ENCODE data around the gene GOLGA8B. TPM values are rescaled to one million over a fixed set of nuclear protein-coding genes. Genes with fewer than 3 reads are reported as not detected.

The GOLGA8B gene
- total RNA-seq, 1 experiment from 2014 or later: 42.1 TPM

GRCh38 chr15:34584996-34585395 is 1.5 kb upstream of the GOLGA8B start:
- Mint-ChIP-seq H3K27ac (no peak overlapping the region), H3K4me1 (peaks cover 27 to 30% of the 10 kb centered on the region in 2 experiments), H3K4me3 (0 out of 5 replicates have a peak overlapping the region, but pooled peaks of 1 of the 2 experiments have one; percentile 33), H3K36me3 (ENCODE audit: insufficient read depth in 1 of 3, low read depth in 3 of 3) (peaks cover 0 to 2% (median 0%) of the 10 kb centered on the region in 3 experiments; a peak in 1 of 7 replicates), H3K27me3 (ENCODE audit: low read depth) (peaks cover 25% of the 10 kb centered on the region), H3K9me3 (no peaks in the 10 kb centered on the region)
- H3T11ph ChIP-seq (ENCODE audit: low read length): no peak overlapping the region
- H3K27me3 ChIP-seq (ENCODE audit: insufficient read depth, low read length): peaks cover 2% of the 10 kb centered on the region; the same call in 1 of the 2 replicates
- H3K27ac ChIP-seq (ENCODE audit: insufficient read length, low read depth, low read length): no peak overlapping the region
- no peak overlapping the region for H3K9ac ChIP-seq (ENCODE audit: extremely low read depth, insufficient read length, low read length)
- no peak overlapping the region for H3K4ac ChIP-seq (ENCODE audit: low read depth, low read length)
- peaks cover 17% of the 10 kb centered on the region for H3K23me2 ChIP-seq (ENCODE audit: insufficient read length, low read depth, low read length, poor library complexity, severe bottlenecking)
- no peaks in the 10 kb centered on the region for H3K9me3 ChIP-seq (ENCODE audit: control insufficient read depth, low read depth, low read length)
- H2BK15ac ChIP-seq (ENCODE audit: low read depth, low read length): no peak overlapping the region
- H3K79me2 ChIP-seq (ENCODE audit: insufficient read depth, low read length): peaks cover 4% of the 10 kb centered on the region; the same call in 1 of the 2 replicates
- no peak overlapping the region for H3K4me2 ChIP-seq (ENCODE audit: insufficient read depth, insufficient read length, low read length)
- no CpG with 5 or more reads among the region's 7 CpGs for whole genome bisulfite sequencing (ENCODE audit: extremely low coverage, insufficient read length, low lambda C conversion rate)
- H3K56ac ChIP-seq (ENCODE audit: insufficient read length, low read depth, low read length): no peak overlapping the region
- no peak overlapping the region for H4K8ac ChIP-seq (replicated peaks; ENCODE audit: insufficient read length, low read depth, low read length)
- no peak overlapping the region for H2BK5ac ChIP-seq (ENCODE audit: insufficient read length, low read length)
- H3K23ac ChIP-seq (ENCODE audit: insufficient read length, low read depth, low read length): no peak overlapping the region
- H3K14ac ChIP-seq (ENCODE audit: insufficient read depth, low read length): no peak overlapping the region
- H2BK120ac ChIP-seq (ENCODE audit: low read depth, low read length, poor library complexity, severe bottlenecking): no peak overlapping the region
- no peak overlapping the region for H4K91ac ChIP-seq (ENCODE audit: insufficient read length, low read depth, low read length)
- peaks cover 5% of the 10 kb centered on the region for H3K79me1 ChIP-seq (ENCODE audit: insufficient read depth, low read depth, low read length, poor library complexity, severe bottlenecking)
- H4K5ac ChIP-seq (ENCODE audit: insufficient read length, low read depth, low read length): no peak overlapping the region
- H4K20me1 ChIP-seq (ENCODE audit: control insufficient read depth, insufficient read depth, insufficient read length): no peaks in the 10 kb centered on the region
- H2BK12ac ChIP-seq (ENCODE audit: insufficient read length, low read depth, low read length): no peak overlapping the region
- TF ChIP-seq CTCF (conservative IDR thresholded peaks at IDR 0.05): no peak
- no peak overlapping the region for H2AFZ ChIP-seq (ENCODE audit: low read length)
- H3K4me1 ChIP-seq (ENCODE audit: insufficient read depth, low read length): no peaks in the 10 kb centered on the region
- no peak for DNase-seq
- H2BK20ac ChIP-seq (ENCODE audit: low read depth, low read length, poor library complexity, severe bottlenecking): no peak overlapping the region
- no peak overlapping the region for H2AK5ac ChIP-seq (ENCODE audit: insufficient read length, low read length)
- H3K18ac ChIP-seq (ENCODE audit: insufficient read length, low read depth, low read length): no peak overlapping the region
